Cardiac fibroblast (primary cell): ENCODE data around the gene ADAM17.

Source experiments
- DNase-seq, 2 donors: peaks; one replicate each; pipeline versions ENCODE4 v3.0.0 to v3.0.0-alpha.2; 2010; ENCODE audit warnings: low read depth in 2 of 2
- H3K4me3 ChIP-seq, 2 donors: replicated peaks in 1 of 2; 1 replicate in 1 of 2; 2 replicates in 1 of 2; pipeline ENCODE4 v1.5.1; 2011; ENCODE audit warnings: low read depth in 2 of 2, low read length in 2 of 2, mild to moderate bottlenecking in 2 of 2, moderate library complexity in 1 of 2
- TF ChIP-seq, protein P1 (sequence below): IDR thresholded peaks from one replicate; pipeline ENCODE4 v1.5.1; 2011; ENCODE audit warnings: low read depth, mild to moderate bottlenecking, low read length, inconsistent platforms

ADAM17 gene

DNA sequence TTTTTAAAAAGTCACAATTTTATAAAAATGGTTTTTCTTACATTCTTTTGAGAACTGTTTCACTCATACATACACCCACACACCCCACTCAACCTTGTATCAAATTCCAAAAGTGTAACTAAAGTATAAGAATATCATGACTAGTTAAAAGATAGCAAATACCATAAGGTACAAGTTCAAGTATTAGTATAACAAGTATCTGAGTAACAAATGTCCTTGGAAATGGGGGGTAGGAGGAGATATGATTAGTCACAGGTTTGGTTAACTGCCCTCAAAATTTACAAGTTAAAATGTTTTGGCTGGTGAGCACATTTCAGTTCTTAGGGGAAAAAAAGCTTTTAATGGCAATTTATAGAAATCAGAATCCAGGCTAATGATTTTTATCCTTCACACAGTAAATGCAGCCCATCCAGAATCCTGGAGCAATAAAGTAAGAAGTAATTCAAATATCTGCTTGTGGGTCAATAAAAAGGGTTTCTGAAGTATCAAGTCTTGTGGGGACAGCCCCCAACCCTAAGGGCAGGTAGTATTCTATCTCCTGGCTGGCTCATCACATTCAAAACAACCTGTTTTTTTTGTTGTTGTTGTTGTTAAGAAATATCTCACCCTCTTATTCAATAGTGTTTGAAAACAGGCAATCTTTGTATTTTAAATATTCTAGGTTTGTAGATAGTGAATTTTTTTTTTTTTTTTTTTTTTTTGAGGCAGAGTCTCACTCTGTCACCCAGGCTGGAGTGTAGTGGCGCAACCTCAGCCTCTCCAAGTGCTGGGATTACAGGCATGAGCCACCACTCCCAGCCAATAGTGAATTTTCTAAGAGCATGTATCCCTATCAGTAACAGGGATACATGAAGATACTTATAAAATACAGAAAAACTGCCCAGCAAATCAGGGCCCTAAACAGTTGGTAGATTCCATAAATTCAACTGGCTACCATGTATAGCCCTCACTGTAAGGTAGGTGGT is 66.8 kb downstream of the ADAM17 start:
- TF ChIP-seq, protein P1, sequence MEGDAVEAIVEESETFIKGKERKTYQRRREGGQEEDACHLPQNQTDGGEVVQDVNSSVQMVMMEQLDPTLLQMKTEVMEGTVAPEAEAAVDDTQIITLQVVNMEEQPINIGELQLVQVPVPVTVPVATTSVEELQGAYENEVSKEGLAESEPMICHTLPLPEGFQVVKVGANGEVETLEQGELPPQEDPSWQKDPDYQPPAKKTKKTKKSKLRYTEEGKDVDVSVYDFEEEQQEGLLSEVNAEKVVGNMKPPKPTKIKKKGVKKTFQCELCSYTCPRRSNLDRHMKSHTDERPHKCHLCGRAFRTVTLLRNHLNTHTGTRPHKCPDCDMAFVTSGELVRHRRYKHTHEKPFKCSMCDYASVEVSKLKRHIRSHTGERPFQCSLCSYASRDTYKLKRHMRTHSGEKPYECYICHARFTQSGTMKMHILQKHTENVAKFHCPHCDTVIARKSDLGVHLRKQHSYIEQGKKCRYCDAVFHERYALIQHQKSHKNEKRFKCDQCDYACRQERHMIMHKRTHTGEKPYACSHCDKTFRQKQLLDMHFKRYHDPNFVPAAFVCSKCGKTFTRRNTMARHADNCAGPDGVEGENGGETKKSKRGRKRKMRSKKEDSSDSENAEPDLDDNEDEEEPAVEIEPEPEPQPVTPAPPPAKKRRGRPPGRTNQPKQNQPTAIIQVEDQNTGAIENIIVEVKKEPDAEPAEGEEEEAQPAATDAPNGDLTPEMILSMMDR, result no peak
- DNase-seq, result peak in 1 of 2 donors; percentile 48
- no peak overlapping the region for H3K4me3 ChIP-seq

DNA sequence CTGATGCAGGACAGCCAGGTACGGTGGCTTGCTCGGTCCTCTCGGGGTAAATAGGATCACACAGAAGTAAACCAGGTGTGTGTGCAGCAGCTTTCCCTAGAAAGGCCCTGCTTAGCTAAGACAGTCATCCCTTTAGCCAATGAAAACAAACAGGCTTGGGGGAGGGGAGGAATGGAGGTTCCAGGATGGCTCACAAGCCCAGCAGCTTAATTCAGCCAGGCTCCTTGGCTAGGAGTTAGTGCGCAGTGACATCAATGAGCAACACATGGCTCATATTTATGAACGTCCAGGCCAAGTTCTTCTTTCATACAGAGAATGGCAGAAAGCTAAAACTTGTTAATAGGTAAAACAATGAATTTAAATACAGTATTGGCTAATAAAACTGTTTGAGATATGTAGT is 71.1 kb downstream of the ADAM17 start:
- DNase-seq, result peak in 1 of 2 donors; percentile 75
- no peak overlapping the region for H3K4me3 ChIP-seq
- TF ChIP-seq, protein P1, result no peak

DNA sequence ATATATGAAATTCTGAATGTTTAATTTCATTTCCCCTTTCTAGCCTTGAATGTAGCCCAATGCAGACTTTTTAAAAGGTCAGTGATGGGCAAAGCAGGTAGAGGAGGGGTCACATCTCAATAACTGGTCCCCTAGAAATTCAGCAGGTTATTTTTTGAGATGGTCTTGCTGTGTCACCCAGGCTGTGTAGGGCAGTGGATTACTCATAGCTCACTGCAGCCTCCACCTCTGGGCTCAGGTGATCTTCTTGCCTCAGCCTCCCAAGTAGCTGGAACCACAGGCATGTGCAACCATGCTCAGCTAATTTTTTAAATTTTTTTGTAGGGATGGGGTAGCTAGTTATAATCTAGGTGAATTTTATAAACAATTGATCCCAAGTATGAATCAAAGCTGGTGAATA is 72.5 kb downstream of the ADAM17 start:
- H3K4me3 ChIP-seq, result no peak overlapping the region
- TF ChIP-seq, protein P1, result no peak
- DNase-seq, result no peak

DNA sequence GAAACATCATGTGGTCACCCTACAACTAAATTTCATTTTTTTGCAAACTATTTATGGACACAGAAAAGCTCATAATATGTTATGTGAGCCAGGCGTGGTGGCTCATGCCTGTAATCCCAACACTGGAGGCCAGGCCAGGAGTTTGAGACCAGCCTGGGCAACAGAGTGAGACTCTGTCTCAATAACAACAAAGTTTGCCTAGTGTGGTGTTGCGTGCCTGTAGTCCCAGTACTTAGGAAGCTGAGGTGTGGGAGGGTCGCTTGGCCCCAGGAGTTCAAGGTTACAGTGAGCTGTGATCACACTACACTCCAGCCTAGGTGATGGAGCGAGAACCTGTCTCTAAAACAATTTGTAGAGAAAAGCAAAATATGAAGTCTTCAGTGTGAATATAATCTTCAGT is 75.5 kb downstream of the ADAM17 start:
- H3K4me3 ChIP-seq, result no peak overlapping the region
- TF ChIP-seq, protein P1, result no peak
- no peak for DNase-seq

DNA sequence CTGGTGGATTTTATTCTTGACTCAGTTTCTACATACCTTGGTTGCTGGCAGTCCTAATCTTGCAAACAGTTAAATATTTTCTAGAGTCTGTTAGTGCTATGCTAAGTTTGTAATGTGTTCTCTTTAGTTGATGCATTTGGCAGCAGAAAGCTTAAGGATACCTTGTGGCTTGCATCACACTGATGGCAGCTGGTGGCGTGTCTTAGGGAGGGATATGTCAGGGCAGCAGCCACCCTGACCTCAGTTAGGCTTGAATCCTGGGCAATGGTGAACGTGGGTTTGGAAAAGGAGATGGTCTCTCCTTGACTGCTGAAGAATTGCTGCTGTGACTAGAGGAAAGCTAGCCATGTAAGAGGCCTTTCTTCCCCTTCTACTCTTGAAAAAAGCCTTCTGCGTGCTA is 77.1 kb downstream of the ADAM17 start:
- TF ChIP-seq, protein P1, result no peak

DNA sequence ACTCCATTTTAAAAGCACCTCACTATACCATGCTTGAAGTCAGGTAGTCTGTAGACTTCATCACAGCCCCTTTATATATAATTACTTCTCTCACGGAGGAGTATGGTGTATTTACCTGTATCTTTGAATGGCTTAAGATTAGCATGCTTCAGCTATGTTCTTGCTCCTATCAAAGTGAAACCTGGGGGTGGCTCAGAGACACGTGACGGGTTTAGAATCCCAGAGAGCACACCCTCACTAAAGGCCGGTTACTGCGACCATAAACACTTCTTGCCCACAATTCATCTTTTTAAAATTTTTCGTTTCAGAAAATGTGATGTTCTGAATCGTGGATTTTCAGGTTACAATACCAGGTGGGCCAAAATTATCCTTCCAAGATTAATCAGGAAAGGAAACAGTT is 77.7 kb downstream of the ADAM17 start:
- TF ChIP-seq, protein P1, result no peak
- no peak overlapping the region for H3K4me3 ChIP-seq
- no peak for DNase-seq

More for the DNA sequence above, 77.1 kb downstream of the ADAM17 start:
- no peak for DNase-seq
- no peak overlapping the region for H3K4me3 ChIP-seq
